Esophagus squamous epithelium (tissue), 4 donors: ENCODE data around the gene TSPAN8.

Source experiments
- POLR2A ChIP-seq, 4 donors: fragments of 450-650 bp; IDR thresholded peaks; one replicate each; pipeline ENCODE4 v1.6.1; 2017; ENCODE audit warnings: antibody characterized with exemption in 4 of 4, mild to moderate bottlenecking in 4 of 4, moderate library complexity in 3 of 4
- TF ChIP-seq, protein P1 (sequence below), 6 experiments: fragments of 450-650 bp in 4 of 6; fragments of 200-600 bp in 2 of 6; sonication (generic) in 2 of 6; IDR thresholded peaks; one replicate each; pipeline ENCODE4 v1.5.1; 2016 to 2019; ENCODE audit warnings: antibody characterized with exemption in 6 of 6, mild to moderate bottlenecking in 4 of 6, moderate library complexity in 4 of 6

DNA sequence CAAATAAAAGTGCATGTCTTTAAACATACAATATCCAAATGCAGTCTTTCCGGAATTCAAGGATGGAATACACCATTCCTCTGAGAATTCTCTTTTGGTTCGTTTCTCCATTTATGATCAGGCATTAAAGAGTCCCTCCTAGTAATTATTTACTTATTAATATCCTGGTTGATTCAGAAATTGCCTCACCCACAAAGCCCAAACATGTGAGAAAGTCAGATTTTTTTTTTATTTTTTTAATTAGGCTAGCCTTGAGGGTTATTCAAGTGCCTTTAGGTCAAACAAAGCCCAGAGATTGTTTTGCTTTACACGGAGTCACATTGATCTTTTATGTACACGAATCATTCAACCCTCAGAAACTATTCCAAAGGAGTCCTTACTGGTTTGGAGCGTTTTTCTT lies 6.4 kb upstream of the TSPAN8 start:
- no peak for TF ChIP-seq POLR2A (IDR thresholded peaks at IDR 0.05)
- TF ChIP-seq, protein P1, sequence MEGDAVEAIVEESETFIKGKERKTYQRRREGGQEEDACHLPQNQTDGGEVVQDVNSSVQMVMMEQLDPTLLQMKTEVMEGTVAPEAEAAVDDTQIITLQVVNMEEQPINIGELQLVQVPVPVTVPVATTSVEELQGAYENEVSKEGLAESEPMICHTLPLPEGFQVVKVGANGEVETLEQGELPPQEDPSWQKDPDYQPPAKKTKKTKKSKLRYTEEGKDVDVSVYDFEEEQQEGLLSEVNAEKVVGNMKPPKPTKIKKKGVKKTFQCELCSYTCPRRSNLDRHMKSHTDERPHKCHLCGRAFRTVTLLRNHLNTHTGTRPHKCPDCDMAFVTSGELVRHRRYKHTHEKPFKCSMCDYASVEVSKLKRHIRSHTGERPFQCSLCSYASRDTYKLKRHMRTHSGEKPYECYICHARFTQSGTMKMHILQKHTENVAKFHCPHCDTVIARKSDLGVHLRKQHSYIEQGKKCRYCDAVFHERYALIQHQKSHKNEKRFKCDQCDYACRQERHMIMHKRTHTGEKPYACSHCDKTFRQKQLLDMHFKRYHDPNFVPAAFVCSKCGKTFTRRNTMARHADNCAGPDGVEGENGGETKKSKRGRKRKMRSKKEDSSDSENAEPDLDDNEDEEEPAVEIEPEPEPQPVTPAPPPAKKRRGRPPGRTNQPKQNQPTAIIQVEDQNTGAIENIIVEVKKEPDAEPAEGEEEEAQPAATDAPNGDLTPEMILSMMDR (IDR thresholded peaks at IDR 0.05): no peak
